Loucy (cell line): ENCODE data around the gene FBXL2.

Experiments
- H2AFZ ChIP-seq: fragments of 200-600 bp; sonication (generic); 2 replicates; pipeline ENCODE4 v1.6.0; 2016; ENCODE audit warnings: antibody characterized with exemption, mild to moderate bottlenecking, low read length, moderate library complexity
- H3F3A ChIP-seq: fragments of 200-600 bp; 2 replicates; pipeline ENCODE4 v1.6.0; 2016; ENCODE audit warnings: antibody characterized with exemption, low read depth, mild to moderate bottlenecking
- H3K27me3 ChIP-seq: fragments of 200-600 bp; sonication (generic); 2 replicates; pipeline ENCODE4 v1.6.1; 2014; ENCODE audit warnings: low read length, mild to moderate bottlenecking; ENCODE audit not compliant: insufficient read depth, poor library complexity, severe bottlenecking
- H3K36me3 ChIP-seq: fragments of 200-600 bp; sonication (generic); 2 replicates; pipeline ENCODE4 v1.6.1; 2016; ENCODE audit warnings: low read length; ENCODE audit not compliant: insufficient read depth
- H3K4me1 ChIP-seq: fragments of 200-600 bp; sonication (generic); 2 replicates; pipeline ENCODE4 v1.5.1; 2014; ENCODE audit warnings: low read length, mild to moderate bottlenecking; ENCODE audit not compliant: insufficient read depth, poor library complexity, severe bottlenecking
- H3K4me2 ChIP-seq: fragments of 200-600 bp; sonication (generic); 2 replicates; pipeline ENCODE4 v1.6.0; 2014; ENCODE audit warnings: antibody characterized with exemption, low read length, low read depth, mild to moderate bottlenecking; ENCODE audit not compliant: poor library complexity, severe bottlenecking
- H3K4me3 ChIP-seq: fragments of 200-600 bp; sonication (generic); 2 replicates; pipeline ENCODE4 v1.5.1; 2014; ENCODE audit warnings: low read length, mild to moderate bottlenecking, mixed read lengths; ENCODE audit not compliant: poor library complexity, severe bottlenecking
- H3K79me2 ChIP-seq: fragments of 200-600 bp; sonication (generic); 2 replicates; pipeline ENCODE4 v1.6.1; 2014; ENCODE audit warnings: low read length; ENCODE audit not compliant: insufficient read depth
- H3K9ac ChIP-seq: fragments of 200-600 bp; sonication (generic); 2 replicates; pipeline ENCODE4 v1.6.0; 2014; ENCODE audit warnings: mild to moderate bottlenecking, low read depth, low read length, moderate library complexity; ENCODE audit not compliant: poor library complexity, severe bottlenecking
- H3K9me2 ChIP-seq: fragments of 200-600 bp; sonication (generic); replicated peaks from 2 replicates; pipeline ENCODE4 v1.6.1; 2016; ENCODE audit warnings: low read depth, low read length, mixed read lengths
- H3K9me3 ChIP-seq: fragments of 200-600 bp; sonication (generic); 2 replicates; pipeline ENCODE4 v1.6.1; 2014; ENCODE audit warnings: mild to moderate bottlenecking, antibody characterized with exemption, low read length, low read depth; ENCODE audit not compliant: insufficient read depth
- H4K20me1 ChIP-seq: fragments of 200-600 bp; sonication (generic); 2 replicates; pipeline ENCODE4 v1.6.0; 2014; ENCODE audit warnings: antibody characterized with exemption, low read length, mild to moderate bottlenecking; ENCODE audit not compliant: insufficient read depth, poor library complexity, severe bottlenecking
- EZH2phosphoT487 ChIP-seq: fragments of 200-600 bp; IDR thresholded peaks from 2 replicates; pipeline ENCODE4 v1.6.1; 2018; ENCODE audit warnings: antibody characterized with exemption, mild to moderate bottlenecking, moderate library complexity, borderline replicate concordance
- TF ChIP-seq, protein P1 (sequence below): fragments of 200-600 bp; sonication (generic); conservative IDR thresholded peaks from 2 replicates; pipeline ENCODE4 v1.5.1; 2014; ENCODE audit warnings: mild to moderate bottlenecking, antibody characterized with exemption, low read length

The FBXL2 gene

DNA sequence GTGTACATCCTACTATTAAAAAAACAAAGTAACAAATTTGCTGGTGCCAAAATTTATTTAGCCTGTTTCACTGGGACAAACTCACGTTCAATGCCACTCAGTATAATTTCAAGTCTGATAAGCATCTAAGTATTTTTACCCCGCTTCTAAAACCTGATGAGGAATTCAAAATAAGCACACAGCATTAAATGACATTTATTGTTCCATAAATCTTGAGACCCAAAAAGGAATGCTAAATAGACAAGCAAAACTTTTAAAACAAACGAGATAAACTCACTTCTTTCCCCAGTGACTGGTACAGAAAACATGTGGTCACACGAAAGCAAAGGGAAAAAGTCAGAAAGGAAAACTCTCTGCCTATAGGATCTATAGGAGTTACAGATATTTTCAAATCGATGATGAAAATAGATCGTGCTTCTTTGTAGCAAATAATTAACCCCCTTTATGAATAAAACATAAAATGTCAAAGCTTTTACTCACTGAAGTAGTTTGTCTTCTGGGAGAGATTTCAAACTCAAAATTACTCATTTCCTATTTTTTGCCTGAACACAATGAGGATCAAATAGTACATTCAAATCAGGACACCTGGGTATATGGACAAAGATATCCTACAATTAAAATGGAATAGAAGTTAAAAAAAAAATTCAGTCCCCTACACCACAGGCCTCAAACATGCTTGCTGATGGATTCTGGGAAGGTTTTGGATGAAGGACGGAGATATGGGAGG is 111.3 kb downstream of the FBXL2 start:
- Histone ChIP-seq H3K4me1 (peaks cover 9% of the 10 kb centered on the region), H3K9ac (no peak overlapping the region), H3K4me2 (no peak overlapping the region), H3K9me2 (no peaks in the 10 kb centered on the region), H3F3A (no peaks in the 10 kb centered on the region), H3K27me3 (no peaks in the 10 kb centered on the region), H4K20me1 (no peaks in the 10 kb centered on the region), H2AFZ (no peak overlapping the region), H3K79me2 (no peaks in the 10 kb centered on the region), H3K4me3 (no peak overlapping the region), H3K9me3 (no peaks in the 10 kb centered on the region), H3K36me3 (peaks cover 61% of the 10 kb centered on the region; the same call in 1 of the 2 replicates)
- TF ChIP-seq EZH2phosphoT487: no peak
- TF ChIP-seq, protein P1, sequence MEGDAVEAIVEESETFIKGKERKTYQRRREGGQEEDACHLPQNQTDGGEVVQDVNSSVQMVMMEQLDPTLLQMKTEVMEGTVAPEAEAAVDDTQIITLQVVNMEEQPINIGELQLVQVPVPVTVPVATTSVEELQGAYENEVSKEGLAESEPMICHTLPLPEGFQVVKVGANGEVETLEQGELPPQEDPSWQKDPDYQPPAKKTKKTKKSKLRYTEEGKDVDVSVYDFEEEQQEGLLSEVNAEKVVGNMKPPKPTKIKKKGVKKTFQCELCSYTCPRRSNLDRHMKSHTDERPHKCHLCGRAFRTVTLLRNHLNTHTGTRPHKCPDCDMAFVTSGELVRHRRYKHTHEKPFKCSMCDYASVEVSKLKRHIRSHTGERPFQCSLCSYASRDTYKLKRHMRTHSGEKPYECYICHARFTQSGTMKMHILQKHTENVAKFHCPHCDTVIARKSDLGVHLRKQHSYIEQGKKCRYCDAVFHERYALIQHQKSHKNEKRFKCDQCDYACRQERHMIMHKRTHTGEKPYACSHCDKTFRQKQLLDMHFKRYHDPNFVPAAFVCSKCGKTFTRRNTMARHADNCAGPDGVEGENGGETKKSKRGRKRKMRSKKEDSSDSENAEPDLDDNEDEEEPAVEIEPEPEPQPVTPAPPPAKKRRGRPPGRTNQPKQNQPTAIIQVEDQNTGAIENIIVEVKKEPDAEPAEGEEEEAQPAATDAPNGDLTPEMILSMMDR: no peak

DNA sequence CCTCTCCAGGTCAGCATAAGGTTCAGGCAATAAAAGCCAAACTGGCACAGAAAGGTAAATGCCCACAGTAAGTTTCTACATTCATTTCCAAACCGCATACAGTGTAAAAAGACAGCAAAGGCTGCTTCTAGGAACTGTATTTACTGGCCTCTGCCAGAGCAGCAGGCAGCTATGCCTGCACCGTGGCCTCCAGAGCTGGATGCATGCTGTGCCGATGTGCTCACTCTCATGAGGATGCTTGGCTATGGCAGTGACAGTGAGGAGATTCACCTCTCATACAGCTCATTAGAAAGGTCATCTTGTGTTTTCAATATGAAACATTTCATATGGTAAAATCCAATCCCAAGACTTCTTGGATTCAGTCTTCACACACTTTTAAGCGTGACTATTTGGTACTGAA is 112.7 kb downstream of the FBXL2 start:
- H3K4me3 ChIP-seq: no peak overlapping the region
- peaks cover 68% of the 10 kb centered on the region; the same call in 1 of the 2 replicates for H3K36me3 ChIP-seq
- no peaks in the 10 kb centered on the region for H3F3A ChIP-seq
- no peak overlapping the region for H3K4me2 ChIP-seq
- TF ChIP-seq, protein P1: no peak
- no peak for TF ChIP-seq EZH2phosphoT487
- no peaks in the 10 kb centered on the region for H3K27me3 ChIP-seq
- no peaks in the 10 kb centered on the region for H4K20me1 ChIP-seq
- H3K4me1 ChIP-seq: peaks cover 9% of the 10 kb centered on the region
- no peaks in the 10 kb centered on the region for H3K9me2 ChIP-seq
- H3K79me2 ChIP-seq: no peaks in the 10 kb centered on the region
- H3K9ac ChIP-seq: no peak overlapping the region
- no peaks in the 10 kb centered on the region for H3K9me3 ChIP-seq
- H2AFZ ChIP-seq: no peak overlapping the region

DNA sequence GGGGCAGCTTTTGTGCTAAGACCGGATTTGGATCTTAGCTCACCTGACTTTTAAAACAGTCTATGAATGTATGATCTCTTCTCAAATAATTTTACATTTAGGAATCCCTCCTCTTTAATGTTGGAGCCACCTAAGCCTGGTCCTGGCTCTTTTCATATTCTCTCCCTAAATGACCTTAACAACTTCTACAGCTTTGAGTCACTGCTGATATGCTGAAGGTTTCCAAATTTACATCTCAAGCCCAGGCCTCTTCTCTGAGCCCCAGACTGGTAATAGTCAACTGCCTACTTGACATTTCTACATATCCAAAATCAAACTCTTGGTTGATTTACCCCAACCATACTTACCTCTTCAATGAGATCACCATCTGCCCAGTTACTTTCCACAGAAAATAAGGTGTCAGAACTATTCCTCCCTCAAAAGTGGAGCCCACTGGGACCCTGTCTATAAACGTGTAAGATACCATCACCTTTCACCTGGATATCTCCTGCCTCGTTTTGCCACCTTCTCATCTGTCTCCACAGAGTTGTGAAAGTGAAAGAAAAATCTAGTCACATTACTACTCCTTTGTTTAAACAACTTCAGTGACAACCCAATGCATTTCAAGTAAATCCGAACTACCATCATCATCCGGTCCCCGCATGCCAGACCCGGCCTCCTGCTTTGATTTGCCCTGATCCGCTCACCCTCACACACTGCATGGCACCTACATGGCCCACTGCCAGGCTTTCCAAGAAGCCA is 114.2 kb downstream of the FBXL2 start:
- Histone ChIP-seq H3K36me3 (peaks cover 79% of the 10 kb centered on the region), H3F3A (no peaks in the 10 kb centered on the region), H3K9ac (no peak overlapping the region), H3K9me3 (no peaks in the 10 kb centered on the region), H3K9me2 (no peaks in the 10 kb centered on the region), H3K27me3 (no peaks in the 10 kb centered on the region), H2AFZ (no peak overlapping the region), H3K79me2 (no peaks in the 10 kb centered on the region), H3K4me3 (no peak overlapping the region), H4K20me1 (no peaks in the 10 kb centered on the region), H3K4me1 (no peaks in the 10 kb centered on the region), H3K4me2 (no peak overlapping the region)
- TF ChIP-seq EZH2phosphoT487: no peak
- TF ChIP-seq, protein P1: no peak
